H9 (cell line): Measurements from ENCODE around the gene ELANE. TPM values are rescaled to one million over a fixed set of nuclear protein-coding genes. Genes with fewer than 3 reads are reported as not detected.

Experiments
- DNase-seq: peaks from one replicate; pipeline ENCODE4 v3.0.0-alpha.2; 2017
- H2AFZ ChIP-seq: one replicate; pipeline ENCODE4 v1.6.1; 2013; ENCODE audit warnings: mild to moderate bottlenecking, low read length, control low read depth, moderate library complexity
- H2AK5ac ChIP-seq: 2 replicates; pipeline ENCODE4 v1.6.1; 2013; ENCODE audit warnings: low read length, control low read depth, mixed read lengths; ENCODE audit not compliant: insufficient read length
- H2BK120ac ChIP-seq: one replicate; pipeline ENCODE4 v1.6.1; 2013; ENCODE audit warnings: low read depth, mild to moderate bottlenecking, low read length, control low read depth, inconsistent platforms; ENCODE audit not compliant: poor library complexity, severe bottlenecking
- H2BK12ac ChIP-seq: 2 replicates; pipeline ENCODE4 v1.6.1; 2013; ENCODE audit warnings: low read length, control low read depth, mixed read lengths, low read depth; ENCODE audit not compliant: insufficient read length
- H2BK15ac ChIP-seq: 2 replicates; pipeline ENCODE4 v1.6.1; 2013; ENCODE audit warnings: low read depth, low read length, control low read depth
- H2BK20ac ChIP-seq: one replicate; pipeline ENCODE4 v1.6.1; 2013; ENCODE audit warnings: low read depth, mild to moderate bottlenecking, low read length, control low read depth, inconsistent platforms; ENCODE audit not compliant: poor library complexity, severe bottlenecking
- H2BK5ac ChIP-seq: 2 replicates; pipeline ENCODE4 v1.6.1; 2013; ENCODE audit warnings: low read length, control low read depth, mixed read lengths; ENCODE audit not compliant: insufficient read length
- H3K14ac ChIP-seq: 2 replicates; pipeline ENCODE4 v1.6.1; 2013; ENCODE audit warnings: low read length, control low read depth; ENCODE audit not compliant: insufficient read depth
- H3K18ac ChIP-seq: 2 replicates; pipeline ENCODE4 v1.6.1; 2013; ENCODE audit warnings: low read depth, mild to moderate bottlenecking, mixed read lengths, low read length, control low read depth; ENCODE audit not compliant: insufficient read length
- H3K23ac ChIP-seq: 2 replicates; pipeline ENCODE4 v1.6.1; 2013; ENCODE audit warnings: low read length, control low read depth, mixed read lengths, low read depth; ENCODE audit not compliant: insufficient read length
- H3K23me2 ChIP-seq: 2 replicates; pipeline ENCODE4 v1.6.1; 2013; ENCODE audit warnings: low read depth, mild to moderate bottlenecking, mixed read lengths, low read length, control low read depth; ENCODE audit not compliant: insufficient read length, poor library complexity, severe bottlenecking
- H3K27ac ChIP-seq: 2 replicates; pipeline ENCODE4 v1.5.1; 2013; ENCODE audit warnings: low read length, control low read depth, mixed read lengths, low read depth; ENCODE audit not compliant: insufficient read length
- H3K27me3 ChIP-seq: 2 replicates; pipeline ENCODE4 v1.6.1; 2013; ENCODE audit warnings: low read length, control low read depth, inconsistent platforms; ENCODE audit not compliant: insufficient read depth
- H3K4ac ChIP-seq: 2 replicates; pipeline ENCODE4 v1.6.1; 2013; ENCODE audit warnings: low read depth, mild to moderate bottlenecking, control low read depth, inconsistent platforms, low read length, moderate library complexity
- H3K4me1 ChIP-seq: 2 replicates; pipeline ENCODE4 v1.6.1; 2013; ENCODE audit warnings: low read length, control low read depth, inconsistent platforms; ENCODE audit not compliant: insufficient read depth
- H3K4me2 ChIP-seq: 2 replicates; pipeline ENCODE4 v1.6.1; 2013; ENCODE audit warnings: low read length, control low read depth, mixed read lengths; ENCODE audit not compliant: insufficient read length, insufficient read depth
- H3K56ac ChIP-seq: 2 replicates; pipeline ENCODE4 v1.6.1; 2013; ENCODE audit warnings: low read depth, mild to moderate bottlenecking, mixed read lengths, low read length, control low read depth; ENCODE audit not compliant: insufficient read length
- H3K79me1 ChIP-seq: 2 replicates; pipeline ENCODE4 v1.6.1; 2013; ENCODE audit warnings: low read depth, mild to moderate bottlenecking, moderate library complexity, low read length, control low read depth, inconsistent platforms; ENCODE audit not compliant: insufficient read depth, poor library complexity, severe bottlenecking
- H3K79me2 ChIP-seq: 2 replicates; pipeline ENCODE4 v1.6.1; 2013; ENCODE audit warnings: low read length, control low read depth, inconsistent platforms; ENCODE audit not compliant: insufficient read depth
- H3K9ac ChIP-seq: 2 replicates; pipeline ENCODE4 v1.6.1; 2013; ENCODE audit warnings: low read length, control low read depth, mixed read lengths; ENCODE audit not compliant: insufficient read length; ENCODE audit errors: extremely low read depth
- H3K9me3 ChIP-seq: one replicate; pipeline ENCODE4 v1.6.1; 2013; ENCODE audit warnings: low read depth, low read length, inconsistent platforms; ENCODE audit not compliant: control insufficient read depth
- H3T11ph ChIP-seq: one replicate; pipeline ENCODE4 v1.6.1; 2013; ENCODE audit warnings: mild to moderate bottlenecking, low read length, control low read depth, inconsistent platforms
- H4K20me1 ChIP-seq: one replicate; pipeline ENCODE4 v1.6.1; 2013; ENCODE audit not compliant: control insufficient read depth, insufficient read length, insufficient read depth
- H4K5ac ChIP-seq: 2 replicates; pipeline ENCODE4 v1.6.1; 2013; ENCODE audit warnings: low read depth, mild to moderate bottlenecking, mixed read lengths, low read length, control low read depth; ENCODE audit not compliant: insufficient read length
- H4K8ac ChIP-seq: replicated peaks from 2 replicates; pipeline ENCODE4 v1.6.1; 2013; ENCODE audit warnings: low read length, control low read depth, mixed read lengths, low read depth; ENCODE audit not compliant: insufficient read length
- H4K91ac ChIP-seq: 2 replicates; pipeline ENCODE4 v1.6.1; 2013; ENCODE audit warnings: low read depth, mild to moderate bottlenecking, moderate library complexity, mixed read lengths, low read length, control low read depth; ENCODE audit not compliant: insufficient read length
- H3K27ac Mint-ChIP-seq, 3 experiments: 2 replicates in 2 of 3; 3 replicates in 1 of 3; pipeline ENCODE4 v1.8.0; 2020 to 2021; ENCODE audit warnings: mixed read lengths in 3 of 3, mild to moderate bottlenecking in 1 of 3, moderate library complexity in 1 of 3
- H3K27me3 Mint-ChIP-seq: 2 replicates; pipeline ENCODE4 v1.8.0; 2021; ENCODE audit warnings: low read depth, mild to moderate bottlenecking, moderate library complexity, mixed read lengths
- H3K36me3 Mint-ChIP-seq, 3 experiments: 2 replicates in 2 of 3; 3 replicates in 1 of 3; pipeline ENCODE4 v1.8.0; 2020 to 2021; ENCODE audit warnings: low read depth in 3 of 3, mixed read lengths in 3 of 3; ENCODE audit not compliant: insufficient read depth in 1 of 3
- H3K4me1 Mint-ChIP-seq, 2 experiments: 2 replicates each; pipeline ENCODE4 v1.8.0; 2020; ENCODE audit warnings: mixed read lengths in 2 of 2
- H3K4me3 Mint-ChIP-seq, 2 experiments: 2 replicates in 1 of 2; 3 replicates in 1 of 2; pipeline ENCODE4 v1.8.0; 2020 to 2021; ENCODE audit warnings: mild to moderate bottlenecking in 2 of 2, mixed read lengths in 2 of 2, moderate library complexity in 1 of 2
- H3K9me3 Mint-ChIP-seq, 2 experiments: 2 replicates in 1 of 2; 3 replicates in 1 of 2; pipeline ENCODE4 v1.8.0; 2020; ENCODE audit warnings: mild to moderate bottlenecking in 2 of 2, mixed read lengths in 2 of 2, moderate library complexity in 1 of 2
- WGBS: extraction: QIAGEN DNeasy Blood & Tissue Kit; methylation state at CpG from one replicate; pipeline ENCODE4 v1.1.7; 2013; ENCODE audit warnings: missing lambda C conversion rate, low lambda C conversion rate, mixed read lengths; ENCODE audit not compliant: insufficient read length; ENCODE audit errors: extremely low coverage; 5-methylcytosine and 5-hydroxymethylcytosine counted together
- total RNA-seq: library from RNA; stranded (reverse); gene quantifications from 2 replicates; pipeline ENCODE4 v1.2.1, GENCODE V29; 2021
- TF ChIP-seq, protein P1 (sequence below): fragments of 200-600 bp; sonication (generic); conservative IDR thresholded peaks from 3 replicates; pipeline ENCODE4 v1.8.0; 2021; ENCODE audit warnings: antibody characterized with exemption, mild to moderate bottlenecking

The ELANE gene
- total RNA-seq, 1 experiment from 2014 or later, result not detected

DNA sequence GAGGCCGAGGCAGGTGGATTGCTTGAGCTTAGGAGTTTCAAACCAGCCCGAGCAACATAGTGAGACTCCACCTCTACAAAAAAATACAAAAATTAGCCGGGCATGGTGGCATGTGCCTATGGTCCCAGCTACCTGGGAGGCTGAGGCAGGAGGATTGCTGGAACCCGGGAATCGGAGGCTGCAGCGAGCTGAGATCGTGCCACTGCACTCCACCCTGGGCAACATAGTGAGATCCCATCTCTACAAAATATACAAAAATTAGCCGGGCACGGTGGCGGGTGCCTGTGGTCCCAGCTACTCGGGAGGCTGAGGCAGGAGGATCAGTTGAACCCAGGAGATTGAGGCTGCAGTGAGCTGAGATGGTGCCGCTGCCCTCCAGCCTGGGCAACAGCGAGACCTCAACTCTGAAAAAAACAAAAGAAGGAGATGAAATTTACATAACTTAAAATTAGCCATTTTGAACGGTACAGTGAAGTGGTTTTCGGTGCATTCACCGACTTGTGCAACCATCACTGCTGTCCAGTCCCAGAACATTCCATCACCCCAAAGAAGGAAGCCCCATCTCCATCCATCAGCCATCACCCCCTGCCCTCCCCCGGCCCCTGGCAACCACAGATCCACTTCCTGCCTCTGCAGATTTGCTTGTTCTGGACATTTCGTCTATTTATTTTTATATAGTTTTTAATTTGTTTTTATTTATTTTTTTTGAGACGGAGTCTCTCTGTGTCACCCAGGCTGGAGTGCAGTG lies 26.0 kb upstream of the ELANE start:
- Histone ChIP-seq H3K18ac (no peak overlapping the region), H4K91ac (no peak overlapping the region), H2AK5ac (no peak overlapping the region), H3K56ac (no peak overlapping the region), H2AFZ (no peak overlapping the region), H3K4me1 (no peaks in the 10 kb centered on the region; the same call in 1 of the 2 replicates), H2BK5ac (no peak overlapping the region), H3K14ac (no peak overlapping the region), H3K9me3 (no peaks in the 10 kb centered on the region), H3K79me1 (no peaks in the 10 kb centered on the region), H3K23me2 (no peaks in the 10 kb centered on the region), H3K23ac (no peak overlapping the region), H4K5ac (no peak overlapping the region), H2BK15ac (no peak overlapping the region), H3K79me2 (no peaks in the 10 kb centered on the region), H4K20me1 (no peaks in the 10 kb centered on the region), H3K4me2 (no peak overlapping the region), H3K4ac (no peak overlapping the region), H3K27ac (no peak overlapping the region), H3K27me3 (no peaks in the 10 kb centered on the region), H2BK120ac (no peak overlapping the region), H4K8ac (no peak overlapping the region), H2BK12ac (no peak overlapping the region), H3T11ph (no peak overlapping the region), H3K9ac (no peak overlapping the region), H2BK20ac (no peak overlapping the region)
- Mint-ChIP-seq H3K4me1 (peaks cover 7 to 14% of the 10 kb centered on the region in 2 experiments), H3K36me3 (no peaks in the 10 kb centered on the region; a peak in 1 of 7 replicates), H3K4me3 (no peak overlapping the region), H3K27ac (no peak overlapping the region), H3K9me3 (no peaks in the 10 kb centered on the region), H3K27me3 (peaks cover 6% of the 10 kb centered on the region)
- TF ChIP-seq, protein P1, sequence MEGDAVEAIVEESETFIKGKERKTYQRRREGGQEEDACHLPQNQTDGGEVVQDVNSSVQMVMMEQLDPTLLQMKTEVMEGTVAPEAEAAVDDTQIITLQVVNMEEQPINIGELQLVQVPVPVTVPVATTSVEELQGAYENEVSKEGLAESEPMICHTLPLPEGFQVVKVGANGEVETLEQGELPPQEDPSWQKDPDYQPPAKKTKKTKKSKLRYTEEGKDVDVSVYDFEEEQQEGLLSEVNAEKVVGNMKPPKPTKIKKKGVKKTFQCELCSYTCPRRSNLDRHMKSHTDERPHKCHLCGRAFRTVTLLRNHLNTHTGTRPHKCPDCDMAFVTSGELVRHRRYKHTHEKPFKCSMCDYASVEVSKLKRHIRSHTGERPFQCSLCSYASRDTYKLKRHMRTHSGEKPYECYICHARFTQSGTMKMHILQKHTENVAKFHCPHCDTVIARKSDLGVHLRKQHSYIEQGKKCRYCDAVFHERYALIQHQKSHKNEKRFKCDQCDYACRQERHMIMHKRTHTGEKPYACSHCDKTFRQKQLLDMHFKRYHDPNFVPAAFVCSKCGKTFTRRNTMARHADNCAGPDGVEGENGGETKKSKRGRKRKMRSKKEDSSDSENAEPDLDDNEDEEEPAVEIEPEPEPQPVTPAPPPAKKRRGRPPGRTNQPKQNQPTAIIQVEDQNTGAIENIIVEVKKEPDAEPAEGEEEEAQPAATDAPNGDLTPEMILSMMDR, result no peak
- WGBS, result no CpG with 5 or more reads among the region's 19 CpGs
- no peak for DNase-seq
